ENCODE measurements around the gene TAOK2. TPM values are rescaled to one million over a fixed set of nuclear protein-coding genes. Genes with fewer than 3 reads are reported as not detected.
"Not testable (repeated sequence)": the region's sequence is repeated elsewhere in the genome, so short reads cannot be mapped to it uniquely, and the experiment has no call there.

The TAOK2 gene
- polyA plus RNA-seq, 1 donor from 2014 or later, result 7.6 TPM

DNA sequence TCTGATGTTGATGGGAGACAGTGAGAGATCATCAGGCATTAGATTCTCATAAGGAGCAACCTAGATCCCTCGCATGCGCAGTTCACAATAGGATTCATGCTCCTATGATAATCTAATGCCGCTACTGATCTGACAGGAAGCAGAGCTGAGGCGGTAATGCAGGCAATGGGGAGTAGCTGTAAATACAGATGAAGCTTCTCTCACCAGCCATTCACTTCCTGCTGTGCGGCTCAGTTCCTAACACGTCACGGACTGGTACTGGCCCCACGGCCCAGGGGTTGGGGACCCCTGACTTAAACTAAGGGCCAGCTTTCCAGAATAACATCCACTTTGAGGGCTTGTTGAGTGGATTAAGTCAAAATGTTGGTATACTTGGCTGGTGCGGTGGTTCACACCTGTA is 14.4 kb upstream of the TAOK2 start:
- peaks cover 9 to 12% (median 12%) of the 10 kb centered on the region in 3 donors for H3K4me1 Mint-ChIP-seq
- H3K36me3 Mint-ChIP-seq, result no peaks in the 10 kb centered on the region
- peak overlapping the region in 1 of 3 donors; percentile 77 for H3K27ac Mint-ChIP-seq
- H3K9me3 Mint-ChIP-seq, result no peaks in the 10 kb centered on the region
- peak overlapping the region in 1 of 4 donors; percentile 83 for H3K4me3 Mint-ChIP-seq
- peaks cover 2% of the 10 kb centered on the region for H3K27me3 Mint-ChIP-seq

DNA sequence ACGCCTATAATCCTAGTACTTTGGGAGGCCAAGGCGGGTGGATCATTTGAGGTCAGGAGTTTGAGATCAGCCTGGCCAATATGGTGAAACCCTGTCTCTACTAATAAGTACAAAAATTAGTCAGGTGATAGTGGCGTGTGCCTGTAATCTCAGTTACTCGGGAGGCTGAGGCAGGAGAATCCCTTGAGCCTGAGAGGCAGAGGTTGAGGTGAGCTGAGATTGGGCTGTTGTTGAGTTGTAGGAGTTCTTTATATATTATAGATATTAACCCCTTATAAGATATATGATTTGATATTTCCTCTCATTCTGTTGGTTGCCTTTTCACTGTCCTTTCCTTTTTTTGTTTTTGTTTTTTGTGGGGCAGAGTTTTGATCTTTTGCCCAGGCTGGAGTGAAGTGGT is 13.8 kb upstream of the TAOK2 start:
- H3K9me3 Mint-ChIP-seq, H3K27me3 Mint-ChIP-seq, H3K36me3 Mint-ChIP-seq: not testable (repeated sequence)
- Mint-ChIP-seq H3K27ac (peak overlapping the region in 1 of 3 donors; percentile 77), H3K4me3 (peak overlapping the region in 2 of 4 donors; percentile 77 to 83), H3K4me1 (peaks cover 9 to 12% (median 12%) of the 10 kb centered on the region in 3 donors)

DNA sequence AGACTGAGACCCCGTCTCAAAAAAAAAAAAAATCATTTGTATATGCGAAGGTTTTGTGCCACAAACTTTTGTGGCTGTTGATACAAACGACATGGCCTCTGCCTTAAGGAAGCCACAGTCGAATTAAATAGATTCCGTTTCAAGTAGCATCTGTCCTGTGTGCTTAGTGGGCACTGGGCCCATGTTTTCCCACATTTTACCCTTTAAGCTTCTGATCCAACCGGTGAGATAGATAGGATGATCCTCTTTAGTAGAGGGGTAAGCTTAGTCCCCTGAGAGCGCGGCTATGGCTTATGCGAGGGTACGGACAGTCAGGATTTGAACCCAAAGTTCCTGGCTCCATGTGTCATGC is 12.6 kb upstream of the TAOK2 start:
- H3K9me3 Mint-ChIP-seq, result no peaks in the 10 kb centered on the region
- peak overlapping the region; percentile 89 to 99 (median 96) for H3K4me3 Mint-ChIP-seq
- H3K27me3 Mint-ChIP-seq, result peaks cover 2% of the 10 kb centered on the region
- H3K36me3 Mint-ChIP-seq, result peaks cover 1% of the 10 kb centered on the region
- peaks cover 11 to 13% (median 12%) of the 10 kb centered on the region in 3 donors for H3K4me1 Mint-ChIP-seq
- peak overlapping the region; percentile 59 to 92 (median 90) for H3K27ac Mint-ChIP-seq

DNA sequence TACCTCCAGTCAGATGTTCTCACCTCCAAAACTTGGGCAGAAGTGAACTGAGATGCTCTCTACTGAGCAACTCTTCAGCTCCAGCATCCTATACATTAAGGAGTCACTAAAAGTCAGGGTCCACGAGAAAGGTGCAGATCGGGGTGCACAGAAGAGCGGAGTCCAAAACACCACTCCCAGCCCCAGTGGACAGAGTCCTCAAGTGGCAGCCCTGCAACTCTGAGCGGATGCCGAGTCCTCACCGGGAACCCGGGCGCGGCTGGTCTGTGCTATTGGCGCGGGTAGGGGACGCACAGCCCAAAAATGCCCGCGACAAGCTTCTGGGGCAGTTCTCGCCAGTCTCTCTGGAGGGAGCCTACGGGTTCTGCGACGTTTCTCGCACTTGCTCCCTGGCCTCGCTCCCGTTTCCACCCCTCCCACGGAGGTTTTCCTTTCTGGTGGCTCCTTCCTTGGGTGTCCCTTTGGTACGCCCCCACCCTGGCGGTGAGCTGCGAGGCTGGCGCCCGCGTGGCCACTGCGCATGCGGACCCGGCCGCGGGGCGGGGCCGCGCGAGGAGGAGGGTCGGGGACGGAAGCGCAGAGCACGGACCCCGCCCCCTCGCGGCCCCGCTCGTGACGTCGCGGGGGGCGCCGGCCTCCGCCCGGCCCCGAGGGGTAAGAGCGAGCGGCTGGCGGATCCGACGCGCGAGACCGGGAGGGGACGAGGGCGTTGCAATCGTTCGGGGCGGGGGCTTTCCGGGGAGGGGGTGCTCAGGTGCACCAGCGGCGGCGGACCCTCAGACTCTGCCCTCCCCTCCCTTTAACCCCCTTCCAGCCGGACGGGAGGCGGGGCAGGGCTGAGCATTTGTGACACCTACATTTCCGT is 12.0 kb upstream of the TAOK2 start, which contains the start of gene TMEM219:
Gene TMEM219 (plus strand): TSS at position 601 of the 865 bp plus-strand sequence. CDS start 1,065 bp downstream, outside the sequence.
- Mint-ChIP-seq H3K36me3 (peaks cover 1% of the 10 kb centered on the region), H3K27ac (peak within 1 kb of the TSS; percentile 90 to 99 (median 93)), H3K4me1 (peaks cover 11 to 14% (median 12%) of the 10 kb centered on the region in 3 donors), H3K4me3 (peak within 1 kb of the TSS; percentile 89 to 99 (median 96)), H3K9me3 (no peaks in the 10 kb centered on the region), H3K27me3 (peaks cover 1% of the 10 kb centered on the region)

DNA sequence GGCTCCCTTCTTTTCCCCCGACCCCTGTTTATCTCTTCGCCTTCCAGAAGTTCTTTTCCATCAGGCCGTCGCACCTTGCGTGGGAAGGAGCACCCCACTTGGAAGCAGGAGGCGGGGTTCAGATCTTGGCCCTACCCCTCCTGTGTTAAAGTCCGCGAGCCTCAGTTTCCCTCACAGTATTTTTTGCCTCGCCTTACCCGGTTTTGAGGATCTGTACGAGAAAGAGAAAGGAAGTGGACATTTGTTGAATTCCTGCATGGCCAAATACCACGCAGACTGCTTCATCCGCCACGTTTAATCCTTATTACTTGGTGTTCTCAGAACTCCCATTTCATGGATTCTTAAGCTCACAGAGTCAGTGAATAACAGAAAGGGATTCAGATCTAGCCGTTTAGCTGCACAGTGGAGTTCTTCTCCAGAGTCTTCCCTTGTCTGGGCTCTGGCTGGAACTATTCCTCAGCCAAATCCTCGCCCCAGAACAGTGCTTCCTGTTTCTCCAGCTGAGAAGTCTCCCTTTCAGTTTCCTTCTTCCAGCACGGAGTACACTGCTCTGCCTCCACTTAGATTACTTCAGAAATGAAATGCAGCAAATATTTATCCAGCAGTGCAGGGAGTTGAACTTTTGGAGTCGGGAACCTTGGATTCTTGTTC is 11.2 kb upstream of the TAOK2 start:
- H3K4me1 Mint-ChIP-seq, result peaks cover 11 to 14% (median 12%) of the 10 kb centered on the region in 3 donors
- H3K27me3 Mint-ChIP-seq, result no peaks in the 10 kb centered on the region
- no peaks in the 10 kb centered on the region for H3K9me3 Mint-ChIP-seq
- peaks cover 1% of the 10 kb centered on the region for H3K36me3 Mint-ChIP-seq
- peak overlapping the region; percentile 73 to 99 (median 93) for H3K27ac Mint-ChIP-seq
- peak overlapping the region; percentile 89 to 99 (median 96) for H3K4me3 Mint-ChIP-seq

DNA sequence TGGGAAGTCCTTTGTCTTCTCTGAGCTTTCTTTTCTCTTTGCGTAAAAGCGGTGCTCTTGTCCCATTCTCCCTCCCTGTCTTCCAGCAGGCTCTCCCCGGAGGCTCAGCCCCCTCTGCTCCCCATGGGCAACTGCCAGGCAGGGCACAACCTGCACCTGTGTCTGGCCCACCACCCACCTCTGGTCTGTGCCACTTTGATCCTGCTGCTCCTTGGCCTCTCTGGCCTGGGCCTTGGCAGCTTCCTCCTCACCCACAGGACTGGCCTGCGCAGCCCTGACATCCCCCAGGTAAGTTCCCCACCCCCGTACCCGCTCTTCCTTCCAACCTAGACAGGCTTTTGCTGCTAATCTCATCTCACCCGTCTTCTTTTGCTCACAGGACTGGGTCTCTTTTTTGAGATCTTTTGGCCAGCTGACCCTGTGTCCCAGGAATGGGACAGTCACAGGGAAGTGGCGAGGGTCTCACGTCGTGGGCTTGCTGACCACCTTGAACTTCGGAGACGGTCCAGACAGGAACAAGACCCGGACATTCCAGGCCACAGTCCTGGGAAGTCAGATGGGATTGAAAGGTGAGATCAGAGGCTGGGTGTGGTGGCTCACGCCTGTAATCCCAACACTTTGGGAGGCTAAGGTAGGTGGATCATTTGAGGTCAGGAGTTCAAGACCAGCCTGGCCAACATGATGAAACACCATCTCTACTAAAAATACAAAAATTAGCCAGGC is 10.5 kb upstream of the TAOK2 start:
- Mint-ChIP-seq H3K4me1 (peaks cover 11 to 14% (median 12%) of the 10 kb centered on the region in 3 donors), H3K4me3 (peak overlapping the region; percentile 89 to 99 (median 96)), H3K27me3 (no peaks in the 10 kb centered on the region)

DNA sequence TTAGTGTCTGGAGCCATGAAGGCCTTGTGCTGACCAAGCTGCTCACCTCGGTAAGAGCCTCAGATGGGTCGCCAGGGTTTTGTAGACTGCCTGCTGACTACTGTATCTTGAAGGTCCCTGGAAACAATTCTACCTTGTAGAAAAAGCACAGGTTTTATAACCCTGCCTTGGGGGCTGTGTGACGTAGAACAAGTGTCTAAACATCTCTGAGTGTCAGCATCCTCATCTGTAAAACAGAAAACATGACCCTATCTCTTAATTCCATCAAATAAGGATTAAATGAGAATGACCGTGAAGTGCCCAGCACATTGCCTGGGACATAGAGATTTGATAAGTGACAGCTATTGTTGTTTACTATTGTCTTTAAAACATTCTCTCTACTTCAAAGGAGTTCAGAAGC is 5.5 kb upstream of the TAOK2 start:
- Mint-ChIP-seq H3K27me3 (no peaks in the 10 kb centered on the region), H3K4me1 (peaks cover 0 to 3% (median 3%) of the 10 kb centered on the region in 3 donors), H3K36me3 (peaks cover 7% of the 10 kb centered on the region), H3K4me3 (peak overlapping the region in 1 of 4 donors; percentile 75), H3K9me3 (no peaks in the 10 kb centered on the region), H3K27ac (peak overlapping the region in 1 of 3 donors; percentile 70)

More for the DNA sequence above, 10.5 kb upstream of the TAOK2 start:
- peak overlapping the region; percentile 73 to 99 (median 93) for H3K27ac Mint-ChIP-seq
- peaks cover 1% of the 10 kb centered on the region for H3K36me3 Mint-ChIP-seq
- H3K9me3 Mint-ChIP-seq, result no peaks in the 10 kb centered on the region

DNA sequence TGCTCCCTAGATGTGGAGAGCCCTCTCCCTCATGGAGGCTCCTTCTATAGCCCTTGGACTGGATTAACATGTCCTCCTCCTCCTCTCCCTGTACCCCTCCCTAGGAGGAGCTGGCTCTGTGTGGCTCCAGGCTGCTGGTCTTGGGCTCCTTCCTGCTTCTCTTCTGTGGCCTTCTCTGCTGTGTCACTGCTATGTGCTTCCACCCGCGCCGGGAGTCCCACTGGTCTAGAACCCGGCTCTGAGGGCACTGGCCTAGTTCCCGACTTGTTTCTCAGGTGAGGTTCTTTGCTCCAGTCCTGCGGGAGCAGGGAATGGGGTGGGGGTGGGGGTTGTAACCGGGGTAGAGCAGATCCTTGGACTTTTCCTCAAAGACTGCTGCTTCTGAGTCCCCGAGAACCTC is 2.4 kb upstream of the TAOK2 start:
- Mint-ChIP-seq H3K4me1 (peaks cover 15 to 20% (median 18%) of the 10 kb centered on the region in 3 donors), H3K27ac (peak overlapping the region in 2 of 3 donors; percentile 35 to 60), H3K27me3 (no peaks in the 10 kb centered on the region), H3K36me3 (peaks cover 7% of the 10 kb centered on the region), H3K4me3 (no peak overlapping the region), H3K9me3 (no peaks in the 10 kb centered on the region)

DNA sequence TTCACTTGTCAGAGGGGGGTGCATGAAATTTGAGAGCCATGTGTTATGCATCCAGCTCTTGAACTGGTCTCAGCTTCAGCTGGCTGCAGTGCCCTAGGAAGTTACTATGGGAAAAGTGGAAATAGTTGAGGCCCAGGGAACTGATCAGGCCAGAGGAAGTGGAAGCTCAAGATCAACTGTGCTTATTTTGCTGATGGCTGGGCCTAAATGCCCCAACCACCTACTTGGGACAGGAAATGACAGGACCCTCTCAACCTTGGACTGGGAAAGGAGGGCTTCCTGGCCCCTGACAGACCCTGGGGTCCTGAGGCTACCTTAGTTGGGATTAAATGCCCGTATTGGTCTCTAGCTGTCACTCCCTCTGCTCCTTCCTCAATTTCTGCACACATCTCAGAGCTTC is 1.2 kb upstream of the TAOK2 start:
- no peaks in the 10 kb centered on the region for H3K27me3 Mint-ChIP-seq
- H3K27ac Mint-ChIP-seq, result peak overlapping the region in 2 of 3 donors; percentile 74 to 95
- peaks cover 20 to 22% (median 22%) of the 10 kb centered on the region in 3 donors for H3K4me1 Mint-ChIP-seq
- no peaks in the 10 kb centered on the region for H3K9me3 Mint-ChIP-seq
- peak overlapping the region in 3 of 4 donors; percentile 71 to 90 (median 78) for H3K4me3 Mint-ChIP-seq
- H3K36me3 Mint-ChIP-seq, result peaks cover 7% of the 10 kb centered on the region

DNA sequence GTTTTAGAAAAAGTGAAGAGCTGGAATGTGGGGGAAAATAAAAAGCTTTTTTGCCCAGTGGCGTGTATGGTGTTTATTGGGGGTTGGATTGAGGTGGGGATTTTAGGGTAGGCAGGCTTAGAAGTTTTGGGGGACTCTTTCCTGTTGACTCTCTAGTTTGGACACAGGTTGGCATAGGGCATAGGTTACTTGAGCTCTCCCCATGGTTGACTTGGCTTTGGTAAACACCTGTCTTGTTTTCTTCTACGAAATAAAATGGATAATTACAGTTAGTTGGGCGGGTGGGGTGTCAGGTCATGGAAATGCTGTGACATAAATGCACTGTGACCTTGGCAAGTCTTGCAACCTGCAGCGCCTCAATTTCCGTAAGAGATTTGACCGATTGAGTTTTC is 680 bp upstream of the TAOK2 start:
- peaks cover 7% of the 10 kb centered on the region for H3K36me3 Mint-ChIP-seq

DNA sequence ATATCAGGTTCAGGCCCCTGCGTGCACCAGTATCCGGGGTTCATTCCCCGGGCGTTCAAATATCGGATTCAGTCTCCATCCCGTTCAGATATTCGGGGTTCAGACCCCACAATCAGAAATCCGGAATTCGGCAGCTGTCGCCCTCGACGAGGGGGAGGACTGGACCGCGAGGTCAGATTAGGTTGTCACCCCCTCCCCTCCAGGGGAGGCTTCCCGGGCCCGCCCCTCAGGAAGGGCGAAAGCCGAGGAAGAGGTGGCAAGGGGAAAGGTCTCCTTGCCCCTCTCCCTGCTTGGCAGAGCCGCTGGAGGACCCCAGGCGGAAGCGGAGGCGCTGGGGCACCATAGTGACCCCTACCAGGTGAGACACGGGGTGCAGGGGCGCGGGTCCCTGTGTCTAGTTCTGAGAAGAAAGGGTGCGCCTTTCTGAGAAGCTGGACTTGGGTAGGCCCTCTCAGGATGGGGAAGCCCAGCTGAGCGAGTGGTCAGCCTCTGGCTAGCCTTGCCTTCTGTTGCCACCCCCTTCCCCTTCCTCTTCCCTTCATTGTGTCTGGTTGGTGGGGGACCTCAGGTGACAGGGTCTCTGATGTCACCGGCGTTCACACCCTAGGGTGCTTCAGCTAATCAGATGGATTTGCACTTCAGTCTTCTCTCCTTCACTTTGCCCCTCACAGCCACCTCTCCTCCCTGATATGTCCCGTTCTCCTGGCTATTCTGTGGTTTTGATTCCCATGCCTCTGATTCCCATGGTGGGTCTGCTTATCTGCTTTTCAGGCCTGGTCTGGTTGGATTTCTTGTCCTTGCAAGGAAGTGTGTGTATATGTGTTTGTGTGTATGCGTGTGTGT is 844 bp downstream of the TAOK2 start:
- H3K4me3 Mint-ChIP-seq, result peak overlapping the region; percentile 78 to 98 (median 92)
- H3K27me3 Mint-ChIP-seq, result no peaks in the 10 kb centered on the region
- no peaks in the 10 kb centered on the region for H3K9me3 Mint-ChIP-seq
- H3K27ac Mint-ChIP-seq, result peak overlapping the region; percentile 36 to 83 (median 74)
- H3K4me1 Mint-ChIP-seq, result peaks cover 20 to 22% (median 22%) of the 10 kb centered on the region in 3 donors
- peaks cover 4% of the 10 kb centered on the region for H3K36me3 Mint-ChIP-seq

More for the DNA sequence above, 680 bp upstream of the TAOK2 start:
- H3K4me1 Mint-ChIP-seq, result peaks cover 20 to 22% (median 22%) of the 10 kb centered on the region in 3 donors
- peak overlapping the region; percentile 78 to 98 (median 92) for H3K4me3 Mint-ChIP-seq
- H3K27ac Mint-ChIP-seq, result peak overlapping the region; percentile 74 to 95 (median 77)
- H3K9me3 Mint-ChIP-seq, result no peaks in the 10 kb centered on the region
- H3K27me3 Mint-ChIP-seq, result no peaks in the 10 kb centered on the region

DNA sequence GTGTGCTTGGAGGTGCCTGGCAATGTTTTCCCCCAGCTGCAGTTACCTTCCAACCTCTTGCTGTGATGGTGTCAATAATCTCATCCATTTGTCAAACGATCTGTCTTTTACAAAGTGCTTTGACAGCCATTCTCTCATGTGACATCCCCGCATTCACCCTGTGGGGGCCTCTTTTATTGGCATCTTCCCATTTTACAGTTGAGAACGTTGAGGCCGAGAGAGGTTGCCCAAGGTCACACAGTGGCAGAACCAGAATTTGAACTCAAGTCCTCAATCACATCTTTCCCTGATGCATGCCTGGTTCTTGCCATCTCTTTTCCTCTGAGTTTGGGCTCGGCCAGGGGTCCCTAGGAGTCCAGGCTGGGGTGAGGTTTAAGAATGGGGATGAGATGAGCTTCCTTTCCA is 1.5 kb downstream of the TAOK2 start:
- Mint-ChIP-seq H3K4me1 (peaks cover 20 to 22% (median 22%) of the 10 kb centered on the region in 3 donors), H3K27ac (peak overlapping the region; percentile 36 to 83 (median 74)), H3K36me3 (peaks cover 4% of the 10 kb centered on the region), H3K9me3 (no peaks in the 10 kb centered on the region), H3K27me3 (no peaks in the 10 kb centered on the region), H3K4me3 (peak overlapping the region; percentile 78 to 98 (median 92))

DNA sequence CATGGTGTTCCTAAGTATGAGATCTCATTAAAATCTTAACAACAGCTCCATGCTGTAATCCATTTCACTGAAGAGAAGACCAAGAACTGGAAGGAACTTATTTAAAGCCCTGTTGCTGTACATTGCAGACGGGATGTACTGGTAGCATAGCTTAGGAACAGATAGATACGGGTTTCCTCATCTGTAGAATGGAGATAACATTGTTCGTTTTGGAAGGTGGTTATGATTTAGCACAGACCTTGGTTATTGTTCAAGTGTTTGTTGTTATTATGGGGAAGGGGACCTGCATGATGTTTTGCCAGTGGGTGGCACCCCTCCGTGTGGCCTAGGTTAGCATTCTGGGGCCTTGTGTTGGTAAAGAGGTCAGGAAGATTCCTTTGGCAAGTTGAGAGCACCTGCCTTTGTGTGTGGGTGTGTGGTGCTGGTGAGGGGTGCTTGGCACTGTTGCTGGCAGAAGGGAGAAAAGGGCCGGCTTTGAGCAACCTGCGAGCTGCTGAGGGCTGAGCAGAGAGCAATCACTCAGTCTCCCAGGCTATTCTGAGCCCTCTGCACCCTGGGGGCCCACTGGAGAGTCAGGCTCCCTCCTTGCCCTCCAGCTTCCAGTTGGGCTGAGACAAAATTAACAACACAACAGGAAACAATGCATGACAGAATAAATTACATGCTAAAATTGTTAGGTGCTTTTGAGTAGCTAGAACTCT is 2.3 kb downstream of the TAOK2 start:
- peaks cover 4% of the 10 kb centered on the region for H3K36me3 Mint-ChIP-seq
- H3K4me1 Mint-ChIP-seq, result peaks cover 20 to 22% (median 22%) of the 10 kb centered on the region in 3 donors
- no peaks in the 10 kb centered on the region for H3K9me3 Mint-ChIP-seq
- no peaks in the 10 kb centered on the region for H3K27me3 Mint-ChIP-seq
- H3K27ac Mint-ChIP-seq, result peak overlapping the region in 2 of 3 donors; percentile 74 to 81
- peak overlapping the region; percentile 17 to 98 (median 74) for H3K4me3 Mint-ChIP-seq

All from IgD-negative memory B cell (primary cell).